ENCODE results near the gene USP17L15. TPM values are rescaled to one million over a fixed set of nuclear protein-coding genes. Genes with fewer than 3 reads are reported as not detected.
"Not testable (repeated sequence)": the region's sequence is repeated elsewhere in the genome, so short reads cannot be mapped to it uniquely, and the experiment has no call there.

The USP17L15 gene
- not detected for total RNA-seq

GRCh38 chr4:9234085-9234484, at the start of gene USP17L15:
Gene USP17L15, plus strand, starts transcription at chr4:9234385. Its CDS starts 0 bp downstream, at chr4:9234385.
- DNase-seq (ENCODE audit: low read depth in 2 of 3, low spot score in 2 of 3): not testable (repeated sequence)

GRCh38 chr4:9210357-9210756, 23.8 kb upstream of the USP17L15 start, which contains the start of gene USP17L10:
Gene USP17L10, plus strand, starts transcription at chr4:9210657. Its CDS starts 0 bp downstream, at chr4:9210657.
- DNase-seq (ENCODE audit: low read depth in 2 of 3, low spot score in 2 of 3): not testable (repeated sequence)

GRCh38 chr4:9214701-9215100, 19.5 kb upstream of the USP17L15 start:
- DNase-seq (ENCODE audit: low read depth in 2 of 3, low spot score in 2 of 3): not testable (repeated sequence)

GRCh38 chr4:9215105-9215504, 19.1 kb upstream of the USP17L15 start, which contains the start of gene USP17L11:
Gene USP17L11, plus strand, starts transcription at chr4:9215405. Its CDS starts 0 bp downstream, at chr4:9215405.
- DNase-seq (ENCODE audit: low read depth in 2 of 3, low spot score in 2 of 3): not testable (repeated sequence)

GRCh38 chr4:9219852-9220251, 14.3 kb upstream of the USP17L15 start, which contains the start of gene USP17L12:
Gene USP17L12, plus strand, starts transcription at chr4:9220152. Its CDS starts 0 bp downstream, at chr4:9220152.
- DNase-seq (ENCODE audit: low read depth in 2 of 3, low spot score in 2 of 3): not testable (repeated sequence)

GRCh38 chr4:9224596-9224995, 9.6 kb upstream of the USP17L15 start, which contains the start of gene USP17L13:
Gene USP17L13, plus strand, starts transcription at chr4:9224896. Its CDS starts 0 bp downstream, at chr4:9224896.
- DNase-seq (ENCODE audit: low read depth in 2 of 3, low spot score in 2 of 3): not testable (repeated sequence)

GRCh38 chr4:9230249-9230648, 3.9 kb upstream of the USP17L15 start:
- DNase-seq (ENCODE audit: low read depth in 2 of 3, low spot score in 2 of 3): not testable (repeated sequence)

- DNase-seq (ENCODE audit: low read depth in 2 of 3, low spot score in 2 of 3): not testable (repeated sequence)
These were observed 4.3 kb downstream of the USP17L15 start for GRCh38 chr4:9238461-9238860.

GRCh38 chr4:9243579-9243978, 9.4 kb downstream of the USP17L15 start, which contains the start of gene USP17L17:
Gene USP17L17, plus strand, starts transcription at chr4:9243879. Its CDS starts 0 bp downstream, at chr4:9243879.
- not testable (repeated sequence) for DNase-seq (ENCODE audit: low read depth in 2 of 3, low spot score in 2 of 3)

GRCh38 chr4:9247953-9248680, 13.9 kb downstream of the USP17L15 start, which contains the start of gene USP17L18:
Gene USP17L18, plus strand, starts transcription at chr4:9248630. Its CDS starts 0 bp downstream, at chr4:9248630.
- peak in 1 of 3 donors; percentile 0 for DNase-seq (ENCODE audit: low read depth in 2 of 3, low spot score in 2 of 3)

- DNase-seq (ENCODE audit: low read depth in 2 of 3, low spot score in 2 of 3): not testable (repeated sequence)
These were observed 18.9 kb downstream of the USP17L15 start, which contains the start of gene USP17L19 for GRCh38 chr4:9253078-9253477. Gene USP17L19, plus strand, starts transcription at chr4:9253378. Its CDS starts 0 bp downstream, at chr4:9253378.

GRCh38 chr4:9257824-9258223, 23.6 kb downstream of the USP17L15 start, which contains the start of gene USP17L20:
Gene USP17L20, plus strand, starts transcription at chr4:9258124. Its CDS starts 0 bp downstream, at chr4:9258124.
- DNase-seq (ENCODE audit: low read depth in 2 of 3, low spot score in 2 of 3): not testable (repeated sequence)

GRCh38 chr4:9262572-9262971, 28.4 kb downstream of the USP17L15 start, which contains the start of gene USP17L21:
Gene USP17L21, plus strand, starts transcription at chr4:9262872. Its CDS starts 0 bp downstream, at chr4:9262872.
- not testable (repeated sequence) for DNase-seq (ENCODE audit: low read depth in 2 of 3, low spot score in 2 of 3)

- not testable (repeated sequence) for DNase-seq (ENCODE audit: low read depth in 2 of 3, low spot score in 2 of 3)
These were observed 33.1 kb downstream of the USP17L15 start, which contains the start of gene USP17L22 for GRCh38 chr4:9267319-9267718. Gene USP17L22, plus strand, starts transcription at chr4:9267619. Its CDS starts 0 bp downstream, at chr4:9267619.

- DNase-seq (ENCODE audit: low read depth in 2 of 3, low spot score in 2 of 3): not testable (repeated sequence)
These were observed 37.5 kb downstream of the USP17L15 start for GRCh38 chr4:9271719-9272118.

Other genes with a start within 250 kb of the USP17L15 start
- not detected for gene FAM90A26, start 64.0 kb upstream of the USP17L15 start, total RNA-seq
- not detected for gene USP17L10, start 23.7 kb upstream of the USP17L15 start, total RNA-seq
- gene USP17L11, start 19.0 kb upstream of the USP17L15 start, total RNA-seq: not detected
- gene USP17L12, start 14.2 kb upstream of the USP17L15 start, total RNA-seq: not detected
- gene USP17L13, start 9.5 kb upstream of the USP17L15 start, total RNA-seq: not detected
- gene USP17L17, start 9.5 kb downstream of the USP17L15 start, total RNA-seq: not detected
- gene USP17L18, start 14.2 kb downstream of the USP17L15 start, total RNA-seq: not detected
- not detected for gene USP17L19, start 19.0 kb downstream of the USP17L15 start, total RNA-seq
- gene USP17L20, start 23.7 kb downstream of the USP17L15 start, total RNA-seq: not detected
- gene USP17L21, start 28.5 kb downstream of the USP17L15 start, total RNA-seq: not detected
- under 0.01 TPM for gene USP17L22, start 33.2 kb downstream of the USP17L15 start, total RNA-seq
- not detected for gene USP17L24, start 90.8 kb downstream of the USP17L15 start, total RNA-seq
- gene USP17L25, start 95.5 kb downstream of the USP17L15 start, total RNA-seq: not detected
- not detected for gene USP17L26, start 100.3 kb downstream of the USP17L15 start, total RNA-seq
- not detected for gene USP17L5, start 105.0 kb downstream of the USP17L15 start, total RNA-seq
- gene USP17L27, start 109.8 kb downstream of the USP17L15 start, total RNA-seq: not detected
- gene USP17L28, start 114.5 kb downstream of the USP17L15 start, total RNA-seq: not detected
- not detected for gene USP17L29, start 119.3 kb downstream of the USP17L15 start, total RNA-seq
- gene USP17L30, start 128.7 kb downstream of the USP17L15 start, total RNA-seq: not detected
- not detected for gene DEFB131A, start 210.0 kb downstream of the USP17L15 start, total RNA-seq